Measurements from ENCODE around the gene TRPC1.

DNA sequence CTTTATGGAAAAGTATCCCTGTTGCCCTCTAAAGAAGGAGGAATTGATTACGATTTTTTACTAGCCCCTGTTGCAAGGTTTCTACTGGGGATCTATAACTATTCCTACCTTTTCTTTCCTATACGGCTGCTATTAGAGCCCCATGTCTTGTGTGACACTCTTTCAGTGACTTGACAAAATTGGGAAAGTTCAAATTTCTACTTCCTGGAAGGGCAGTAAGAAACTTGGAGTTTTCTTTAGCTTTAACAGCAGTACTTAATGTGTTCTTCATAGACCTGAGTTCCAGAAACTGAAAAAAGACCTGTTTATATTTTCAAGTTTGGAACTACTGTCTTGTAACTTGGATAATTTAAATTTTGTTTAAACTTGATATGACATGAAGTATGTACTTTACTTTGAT, 54.7 kb downstream of the TRPC1 start:
- TF ChIP-seq, protein P1, sequence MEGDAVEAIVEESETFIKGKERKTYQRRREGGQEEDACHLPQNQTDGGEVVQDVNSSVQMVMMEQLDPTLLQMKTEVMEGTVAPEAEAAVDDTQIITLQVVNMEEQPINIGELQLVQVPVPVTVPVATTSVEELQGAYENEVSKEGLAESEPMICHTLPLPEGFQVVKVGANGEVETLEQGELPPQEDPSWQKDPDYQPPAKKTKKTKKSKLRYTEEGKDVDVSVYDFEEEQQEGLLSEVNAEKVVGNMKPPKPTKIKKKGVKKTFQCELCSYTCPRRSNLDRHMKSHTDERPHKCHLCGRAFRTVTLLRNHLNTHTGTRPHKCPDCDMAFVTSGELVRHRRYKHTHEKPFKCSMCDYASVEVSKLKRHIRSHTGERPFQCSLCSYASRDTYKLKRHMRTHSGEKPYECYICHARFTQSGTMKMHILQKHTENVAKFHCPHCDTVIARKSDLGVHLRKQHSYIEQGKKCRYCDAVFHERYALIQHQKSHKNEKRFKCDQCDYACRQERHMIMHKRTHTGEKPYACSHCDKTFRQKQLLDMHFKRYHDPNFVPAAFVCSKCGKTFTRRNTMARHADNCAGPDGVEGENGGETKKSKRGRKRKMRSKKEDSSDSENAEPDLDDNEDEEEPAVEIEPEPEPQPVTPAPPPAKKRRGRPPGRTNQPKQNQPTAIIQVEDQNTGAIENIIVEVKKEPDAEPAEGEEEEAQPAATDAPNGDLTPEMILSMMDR (conservative IDR thresholded peaks at IDR 0.05) = no peak
- no peak for TF ChIP-seq EZH2 (IDR thresholded peaks at IDR 0.05; ENCODE audit: low read depth)
